ENCODE data around the gene NPC1. TPM values are rescaled to one million over a fixed set of nuclear protein-coding genes. Genes with fewer than 3 reads are reported as not detected.
"Not testable (repeated sequence)": the region's sequence is repeated elsewhere in the genome, so short reads cannot be mapped to it uniquely, and the experiment has no call there.

The NPC1 gene
- total RNA-seq, 2 donors from 2014 or later: 36.2 to 72.1 TPM

GRCh38 chr18:23503963-23504344 lies 82.4 kb downstream of the NPC1 start:
- no peak for DNase-seq (ENCODE audit: low spot score)
- intact Hi-C loops (cut with DNase I): no loop called here

GRCh38 chr18:23503038-23503962 lies 83.0 kb downstream of the NPC1 start, which contains the start of gene RMC1:
RMC1 (plus strand) TSS chr18:23503511; CDS start chr18:23503619, 108 bp downstream.
- intact Hi-C loops (cut with DNase I): no loop called here
- DNase-seq (ENCODE audit: low spot score): peak; percentile 99

- DNase-seq (ENCODE audit: low spot score): no peak
- intact Hi-C loops (cut with DNase I): no loop called here
Measured at GRCh38 chr18:23502516-23503037, 83.7 kb downstream of the NPC1 start.

- no peak for DNase-seq (ENCODE audit: low spot score)
- intact Hi-C loops (cut with DNase I): no loop called here
Measured at GRCh38 chr18:23501626-23502025, 84.7 kb downstream of the NPC1 start.

- intact Hi-C loops (cut with DNase I): no loop called here
- no peak for DNase-seq (ENCODE audit: low spot score)
Measured at GRCh38 chr18:23499291-23499781, 87.0 kb downstream of the NPC1 start.

- intact Hi-C loops (cut with DNase I): no loop called here
- DNase-seq (ENCODE audit: low spot score): peak; percentile 83
Measured at GRCh38 chr18:23498877-23499276, 87.4 kb downstream of the NPC1 start.

- no peak for DNase-seq (ENCODE audit: low spot score)
- intact Hi-C loops (cut with DNase I): no loop called here
Measured at GRCh38 chr18:23498117-23498516, 88.2 kb downstream of the NPC1 start.

- intact Hi-C loops (cut with DNase I): no loop called here
- DNase-seq (ENCODE audit: low spot score): no peak
Measured at GRCh38 chr18:23495723-23496440, 90.4 kb downstream of the NPC1 start.

- no peak for DNase-seq (ENCODE audit: low spot score)
- intact Hi-C loops (cut with DNase I): no loop called here
Measured at GRCh38 chr18:23494992-23495391, 91.3 kb downstream of the NPC1 start.

GRCh38 chr18:23493654-23494053 lies 92.7 kb downstream of the NPC1 start:
- no peak for DNase-seq (ENCODE audit: low spot score)
- intact Hi-C loops (cut with DNase I): no loop called here

GRCh38 chr18:23489586-23489985 lies 96.7 kb downstream of the NPC1 start:
- intact Hi-C loops (cut with DNase I): not testable (repeated sequence)
- peak; percentile 86 for DNase-seq (ENCODE audit: low spot score)

- intact Hi-C loops (cut with DNase I): no loop called here
- DNase-seq (ENCODE audit: low spot score): no peak
Measured at GRCh38 chr18:23487738-23488570, 98.4 kb downstream of the NPC1 start.

- intact Hi-C loops (cut with DNase I): no loop called here
- DNase-seq (ENCODE audit: low spot score): no peak
Measured at GRCh38 chr18:23485386-23485785, 100.9 kb downstream of the NPC1 start.

- DNase-seq (ENCODE audit: low spot score): no peak
- intact Hi-C loops (cut with DNase I): no loop called here
Measured at GRCh38 chr18:23484561-23485182, 101.6 kb downstream of the NPC1 start.

Other genes with a start within 250 kb of the NPC1 start
- gene RIOK3, start 133.2 kb downstream of the NPC1 start, total RNA-seq: 10 to 100 TPM; 58.9 to 65.8 TPM
- 10 to 100 TPM; 20.5 to 28.8 TPM for gene RMC1, start 83.0 kb downstream of the NPC1 start, total RNA-seq
- gene ANKRD29, start 76.4 kb upstream of the NPC1 start, total RNA-seq: 10 to 100 TPM; 16.7 to 24.2 TPM
- gene LAMA3, start 102.9 kb upstream of the NPC1 start, total RNA-seq: 10 to 100 TPM; 38.6 to 48.4 TPM